Measurements from ENCODE around the gene MYL7.

DNA sequence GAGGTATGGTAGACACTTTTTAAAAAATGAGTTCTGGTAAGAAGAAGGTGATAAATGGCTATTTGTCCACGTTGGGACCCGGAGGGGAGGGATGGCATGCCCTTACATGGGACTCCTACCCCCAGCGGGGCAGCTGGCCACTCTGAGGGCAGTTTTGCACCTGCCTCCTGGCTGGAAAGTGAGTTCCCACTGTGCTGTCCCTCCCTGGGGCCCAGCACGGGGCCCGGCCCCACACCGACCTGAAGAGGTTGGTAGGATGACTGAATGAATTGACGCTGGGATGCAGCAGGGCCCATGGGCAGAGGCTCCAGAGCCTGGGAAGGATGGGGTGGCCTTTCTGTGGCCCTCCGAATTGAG is 37.6 kb downstream of the MYL7 start:
- TF ChIP-seq, protein P1, sequence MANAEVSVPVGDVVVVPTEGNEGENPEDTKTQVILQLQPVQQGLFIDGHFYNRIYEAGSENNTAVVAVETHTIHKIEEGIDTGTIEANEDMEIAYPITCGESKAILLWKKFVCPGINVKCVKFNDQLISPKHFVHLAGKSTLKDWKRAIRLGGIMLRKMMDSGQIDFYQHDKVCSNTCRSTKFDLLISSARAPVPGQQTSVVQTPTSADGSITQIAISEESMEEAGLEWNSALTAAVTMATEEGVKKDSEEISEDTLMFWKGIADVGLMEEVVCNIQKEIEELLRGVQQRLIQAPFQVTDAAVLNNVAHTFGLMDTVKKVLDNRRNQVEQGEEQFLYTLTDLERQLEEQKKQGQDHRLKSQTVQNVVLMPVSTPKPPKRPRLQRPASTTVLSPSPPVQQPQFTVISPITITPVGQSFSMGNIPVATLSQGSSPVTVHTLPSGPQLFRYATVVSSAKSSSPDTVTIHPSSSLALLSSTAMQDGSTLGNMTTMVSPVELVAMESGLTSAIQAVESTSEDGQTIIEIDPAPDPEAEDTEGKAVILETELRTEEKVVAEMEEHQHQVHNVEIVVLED (CRISPR knock-in tag; IDR thresholded peaks at IDR 0.05) = no peak
- no peak for TF ChIP-seq ELF1 (tag; IDR thresholded peaks at IDR 0.05)
- TF ChIP-seq KLF16 (IDR thresholded peaks at IDR 0.05) = no peak
- TF ChIP-seq, protein P2, sequence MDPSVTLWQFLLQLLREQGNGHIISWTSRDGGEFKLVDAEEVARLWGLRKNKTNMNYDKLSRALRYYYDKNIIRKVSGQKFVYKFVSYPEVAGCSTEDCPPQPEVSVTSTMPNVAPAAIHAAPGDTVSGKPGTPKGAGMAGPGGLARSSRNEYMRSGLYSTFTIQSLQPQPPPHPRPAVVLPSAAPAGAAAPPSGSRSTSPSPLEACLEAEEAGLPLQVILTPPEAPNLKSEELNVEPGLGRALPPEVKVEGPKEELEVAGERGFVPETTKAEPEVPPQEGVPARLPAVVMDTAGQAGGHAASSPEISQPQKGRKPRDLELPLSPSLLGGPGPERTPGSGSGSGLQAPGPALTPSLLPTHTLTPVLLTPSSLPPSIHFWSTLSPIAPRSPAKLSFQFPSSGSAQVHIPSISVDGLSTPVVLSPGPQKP (CRISPR knock-in tag; IDR thresholded peaks at IDR 0.05) = no peak
- TF ChIP-seq, protein P3, sequence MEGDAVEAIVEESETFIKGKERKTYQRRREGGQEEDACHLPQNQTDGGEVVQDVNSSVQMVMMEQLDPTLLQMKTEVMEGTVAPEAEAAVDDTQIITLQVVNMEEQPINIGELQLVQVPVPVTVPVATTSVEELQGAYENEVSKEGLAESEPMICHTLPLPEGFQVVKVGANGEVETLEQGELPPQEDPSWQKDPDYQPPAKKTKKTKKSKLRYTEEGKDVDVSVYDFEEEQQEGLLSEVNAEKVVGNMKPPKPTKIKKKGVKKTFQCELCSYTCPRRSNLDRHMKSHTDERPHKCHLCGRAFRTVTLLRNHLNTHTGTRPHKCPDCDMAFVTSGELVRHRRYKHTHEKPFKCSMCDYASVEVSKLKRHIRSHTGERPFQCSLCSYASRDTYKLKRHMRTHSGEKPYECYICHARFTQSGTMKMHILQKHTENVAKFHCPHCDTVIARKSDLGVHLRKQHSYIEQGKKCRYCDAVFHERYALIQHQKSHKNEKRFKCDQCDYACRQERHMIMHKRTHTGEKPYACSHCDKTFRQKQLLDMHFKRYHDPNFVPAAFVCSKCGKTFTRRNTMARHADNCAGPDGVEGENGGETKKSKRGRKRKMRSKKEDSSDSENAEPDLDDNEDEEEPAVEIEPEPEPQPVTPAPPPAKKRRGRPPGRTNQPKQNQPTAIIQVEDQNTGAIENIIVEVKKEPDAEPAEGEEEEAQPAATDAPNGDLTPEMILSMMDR (IDR thresholded peaks at IDR 0.05 in 2 of 3, conservative IDR thresholded peaks at IDR 0.05 in 1 of 3; ENCODE audit: insufficient read depth in 2 of 3, low read depth in 1 of 3, low read length in 3 of 3) = no peak
- no peak for TF ChIP-seq MYBL2 (IDR thresholded peaks at IDR 0.05; ENCODE audit: low read depth)
- TF ChIP-seq MYBL2 (CRISPR knock-in tag; IDR thresholded peaks at IDR 0.05; ENCODE audit: borderline replicate concordance) = no peak
